ENCODE results near the gene CDCA4. TPM values are rescaled to one million over a fixed set of nuclear protein-coding genes. Genes with fewer than 3 reads are reported as not detected.

The CDCA4 gene
- total and polyA plus RNA-seq, 2 donors (not counting 3 experiments of a cell fraction or from before 2014, with no cell fraction given) = 29.9 to 44.5 TPM

- no peak overlapping the region for H3K27ac ChIP-seq (ENCODE audit: insufficient read depth, low read depth, low read length)
Measured at GRCh38 chr14:105064721-105065143, 43.8 kb upstream of the CDCA4 start.

More at GRCh38 chr14:105064721-105065143, 43.8 kb upstream of the CDCA4 start:
- H3K27me3 ChIP-seq (ENCODE audit: control insufficient read depth in 2 of 2, insufficient read depth in 2 of 2, low read length in 2 of 2) = no peaks in the 10 kb centered on the region
- CTCF ChIA-PET = interaction anchor here (1.2 kb wide), 1 partner anchor 25 kb away, joined by 5 read pairs; no protein-coding TSS in a partner anchor
- TF ChIP-seq GATA2 (IDR thresholded peaks at IDR 0.05; ENCODE audit: insufficient read depth, insufficient read length, low read depth, low read length) (no peak), CTCF (IDR thresholded peaks at IDR 0.05; ENCODE audit: extremely low read depth in 1 of 2, insufficient read depth in 1 of 2, low read depth in 1 of 2, low read length in 2 of 2) (no peak), POLR2AphosphoS5 (IDR thresholded peaks at IDR 0.05; ENCODE audit: insufficient read depth, low read depth, low read length) (no peak), MAX (IDR thresholded peaks at IDR 0.05; ENCODE audit: insufficient read depth, insufficient read length) (no peak), MYC (IDR thresholded peaks at IDR 0.05; ENCODE audit: low read depth, low read length) (no peak), EZH2 (IDR thresholded peaks at IDR 0.05; ENCODE audit: borderline replicate concordance, low read depth, low read length, severe bottlenecking) (no peak), FOS (IDR thresholded peaks at IDR 0.05; ENCODE audit: borderline replicate concordance, insufficient read depth, low read length) (no peak), POLR2A (IDR thresholded peaks at IDR 0.05; ENCODE audit: low read depth, low read length) (no peak), JUN (IDR thresholded peaks at IDR 0.05; ENCODE audit: borderline replicate concordance, insufficient read depth, insufficient read length, low read depth) (no peak)
- POLR2A ChIA-PET = no interaction called here
- H3K9ac ChIP-seq (replicated peaks; ENCODE audit: extremely low read depth, insufficient read depth, low read length) = no peak overlapping the region
- no TSS peak for BruUV-seq (replicated peaks)
- DNase-seq (ENCODE audit: low read depth, low spot score) (no peak), FAIRE-seq (no peak)
- intact Hi-C loops (cut with micrococcal nuclease) (no loop called here), dilution Hi-C loops (cut with MboI; ENCODE audit: extremely low pct_ligation_motif_present, low sequenced_read_pairs) (no loop called here)
- H3K9me1 ChIP-seq (replicated peaks; ENCODE audit: control insufficient read depth, extremely low read depth, insufficient read depth, low read length) = no peaks in the 10 kb centered on the region
- H3K4me2 ChIP-seq (ENCODE audit: insufficient read depth, low read length) = no peak overlapping the region
- H3K36me3 ChIP-seq (ENCODE audit: control insufficient read depth in 2 of 2, extremely low read depth in 1 of 2, insufficient read depth in 2 of 2, low read length in 2 of 2) = no peaks in the 10 kb centered on the region
- no peaks in the 10 kb centered on the region for H3K9me3 ChIP-seq (replicated peaks; ENCODE audit: control insufficient read depth, insufficient read depth, low read length)
- no peak overlapping the region for H2AFZ ChIP-seq (ENCODE audit: low read depth, low read length)
- H3K4me3 ChIP-seq (replicated peaks in 1 of 3; ENCODE audit: insufficient read depth in 1 of 3, low read depth in 1 of 3, low read length in 3 of 3) = no peak overlapping the region
- H3K79me2 ChIP-seq (ENCODE audit: control insufficient read depth, insufficient read depth, low read length) = no peaks in the 10 kb centered on the region
- peaks cover 17% of the 10 kb centered on the region for H3K4me1 ChIP-seq (ENCODE audit: control insufficient read depth, extremely low read depth, insufficient read depth, low read length)
- H4K20me1 ChIP-seq (replicated peaks; ENCODE audit: control insufficient read depth, extremely low read depth, insufficient read depth, low read length) = no peaks in the 10 kb centered on the region
